Stomach (tissue), 9 donors: ENCODE measurements around the gene TCAIM. TPM values are rescaled to one million over a fixed set of nuclear protein-coding genes. Genes with fewer than 3 reads are reported as not detected.
"Not testable (repeated sequence)": the region's sequence is repeated elsewhere in the genome, so short reads cannot be mapped to it uniquely, and the experiment has no call there.

Source experiments
- DNase-seq, 2 donors: peaks; one replicate each; pipeline versions ENCODE4 v3.0.0 to v3.0.0-alpha.2; 2013 to 2019
- H3K27ac ChIP-seq, 5 donors: fragments of 200-600 bp in 4 of 5; sonication (generic) in 4 of 5; one replicate each; pipeline ENCODE4 v1.5.1; 2013 to 2019; ENCODE audit warnings: mild to moderate bottlenecking in 1 of 5, moderate library complexity in 1 of 5
- H3K27me3 ChIP-seq, 3 donors: fragments of 200-600 bp; sonication (generic); one replicate each; pipeline ENCODE4 v1.5.1; 2017 to 2019; ENCODE audit warnings: mixed run types in 1 of 3
- H3K36me3 ChIP-seq, 4 donors: fragments of 200-600 bp; sonication (generic); 1 replicate in 3 of 4; 2 replicates in 1 of 4; pipeline ENCODE4 v1.5.1; 2016 to 2019
- H3K4me1 ChIP-seq, 4 donors: fragments of 200-600 bp; sonication (generic); one replicate each; pipeline ENCODE4 v1.5.1; 2016 to 2019
- H3K4me3 ChIP-seq, 4 donors: fragments of 200-600 bp; sonication (generic) in 3 of 4; one replicate each; pipeline ENCODE4 v1.5.1; 2016 to 2019; ENCODE audit warnings: mild to moderate bottlenecking in 1 of 4
- H3K9me3 ChIP-seq, 4 donors: fragments of 200-600 bp; sonication (generic); one replicate each; pipeline ENCODE4 v1.5.1; 2016 to 2019
- CTCF ChIP-seq, 7 experiments: fragments of 450-650 bp in 4 of 7; fragments of 200-600 bp in 3 of 7; sonication (generic) in 3 of 7; IDR thresholded peaks; one replicate each; pipeline ENCODE4 v1.5.1; 2016 to 2019; ENCODE audit warnings: antibody characterized with exemption in 7 of 7, control low read depth in 2 of 7, mild to moderate bottlenecking in 1 of 7
- EP300 ChIP-seq: sonication (generic); formaldehyde crosslinking; IDR thresholded peaks from one replicate; pipeline ENCODE4 v1.6.1; 2017; ENCODE audit warnings: antibody characterized with exemption
- POLR2A ChIP-seq, 4 donors: fragments of 450-650 bp; IDR thresholded peaks; one replicate each; pipeline ENCODE4 v1.6.1; 2016; ENCODE audit warnings: antibody characterized with exemption in 4 of 4, control low read depth in 2 of 4, mild to moderate bottlenecking in 1 of 4, moderate library complexity in 1 of 4
- POLR2AphosphoS5 ChIP-seq, 3 donors: sonication (generic); formaldehyde crosslinking; IDR thresholded peaks; one replicate each; pipeline ENCODE4 v1.6.1; 2016; ENCODE audit warnings: antibody characterized with exemption in 3 of 3
- WGBS, 5 donors: extraction: QIAGEN DNeasy Blood & Tissue Kit in 3 of 5; methylation state at CpG; one replicate each; pipeline versions ENCODE4 v1.1.5 to v1.1.7; 2013 to 2018; 5-methylcytosine and 5-hydroxymethylcytosine counted together
- intact Hi-C: fragments of 100-400 bp; cut with DNase I; formaldehyde crosslinking; loops from one replicate; pipeline ENCODE4 v1.15.1; 2023; ENCODE audit warnings: low total_unique reads
- polyA plus RNA-seq, 3 donors: library from polyadenylated mRNA; stranded (reverse); fragments of 200-250 nt; gene quantifications; one replicate each; pipeline ENCODE4 v1.2.3, GENCODE V29; 2013
- total RNA-seq, 5 donors: library from RNA; depleted of rRNA; stranded (reverse); fragments of >200 nt; gene quantifications; one replicate each; pipeline versions ENCODE4 v1.1.0 to v1.2.3, GENCODE V29; 2014 to 2016
- donor health status: healthy with polysubstance abuse.
- donor health status: Bipolar disorder and iron deficiency.
- donor health status: healthy.

The TCAIM gene
- total and polyA plus RNA-seq, 8 donors, result 9.8 to 42.6 (median 13.0) TPM

GRCh38 chr3:44387404-44387803, 48.8 kb downstream of the TCAIM start:
- Histone ChIP-seq H3K36me3 (peaks cover 0 to 13% (median 9%) of the 10 kb centered on the region in 4 donors), H3K9me3 (peaks cover 0 to 16% (median 14%) of the 10 kb centered on the region in 4 donors), H3K27me3 (no peaks in the 10 kb centered on the region), H3K27ac (no peak overlapping the region), H3K4me3 (no peak overlapping the region), H3K4me1 (no peaks in the 10 kb centered on the region)
- no peak for DNase-seq
- WGBS, 5 donors, result 96 to 99% (median 98%) methylated on average over 5 to 7 of the region's 7 CpGs
- intact Hi-C loops, result no loop called here
- TF ChIP-seq EP300 (no peak), CTCF (IDR thresholded peaks at IDR 0.05) (no peak), POLR2A (IDR thresholded peaks at IDR 0.05) (no peak), POLR2AphosphoS5 (IDR thresholded peaks at IDR 0.05) (no peak)

GRCh38 chr3:44392489-44392888, 53.9 kb downstream of the TCAIM start:
- DNase-seq, result no peak
- no peak overlapping the region for H3K4me3 ChIP-seq
- TF ChIP-seq POLR2AphosphoS5 (IDR thresholded peaks at IDR 0.05) (no peak), EP300 (no peak), POLR2A (IDR thresholded peaks at IDR 0.05) (no peak), CTCF (IDR thresholded peaks at IDR 0.05) (no peak)
- peaks cover 0 to 2% (median under 1%) of the 10 kb centered on the region in 4 donors for H3K9me3 ChIP-seq
- intact Hi-C loops, result no loop called here
- H3K36me3 ChIP-seq, result peaks cover 0 to 32% (median 26%) of the 10 kb centered on the region in 4 donors
- H3K27ac ChIP-seq, result no peak overlapping the region
- H3K4me1 ChIP-seq, result no peaks in the 10 kb centered on the region
- 91 to 100% (median 92%) methylated on average over 1 of the region's 1 CpG for WGBS, 5 donors
- H3K27me3 ChIP-seq, result no peaks in the 10 kb centered on the region

- DNase-seq, result no peak
- H3K9me3 ChIP-seq, result no peaks in the 10 kb centered on the region
- no peaks in the 10 kb centered on the region for H3K4me1 ChIP-seq
- WGBS, 5 donors, result 86 to 99% (median 95%) methylated on average over 9 of the region's 9 CpGs
- intact Hi-C loops, result no loop called here
- no peak overlapping the region for H3K27ac ChIP-seq
- TF ChIP-seq POLR2AphosphoS5 (IDR thresholded peaks at IDR 0.05) (no peak), EP300 (no peak), POLR2A (IDR thresholded peaks at IDR 0.05) (no peak), CTCF (IDR thresholded peaks at IDR 0.05) (no peak)
- H3K36me3 ChIP-seq, result peaks cover 0 to 40% (median 34%) of the 10 kb centered on the region in 4 donors
- H3K27me3 ChIP-seq, result no peaks in the 10 kb centered on the region
- no peak overlapping the region for H3K4me3 ChIP-seq
Measured at GRCh38 chr3:44395714-44396113, 57.1 kb downstream of the TCAIM start.

- H3K4me3 ChIP-seq, result no peak overlapping the region
- TF ChIP-seq CTCF (IDR thresholded peaks at IDR 0.05) (no peak), EP300 (no peak), POLR2A (IDR thresholded peaks at IDR 0.05) (no peak), POLR2AphosphoS5 (IDR thresholded peaks at IDR 0.05) (no peak)
- intact Hi-C loops, result no loop called here
Measured at GRCh38 chr3:44396200-44397171, 57.9 kb downstream of the TCAIM start.

GRCh38 chr3:44398271-44398670, 59.7 kb downstream of the TCAIM start:
- H3K4me1 ChIP-seq, H3K27ac ChIP-seq, H3K4me3 ChIP-seq, H3K9me3 ChIP-seq, DNase-seq, intact Hi-C loops, H3K27me3 ChIP-seq: not testable (repeated sequence)
- H3K36me3 ChIP-seq, result peaks cover 0 to 57% (median 54%) of the 10 kb centered on the region in 4 donors
- 92 to 95% (median 94%) methylated on average over 8 of the region's 8 CpGs for WGBS, 5 donors

More at GRCh38 chr3:44396200-44397171, 57.9 kb downstream of the TCAIM start:
- Histone ChIP-seq H3K36me3 (peaks cover 0 to 48% (median 42%) of the 10 kb centered on the region in 4 donors), H3K27me3 (no peaks in the 10 kb centered on the region), H3K27ac (no peak overlapping the region), H3K4me1 (no peaks in the 10 kb centered on the region), H3K9me3 (no peaks in the 10 kb centered on the region)
- 87 to 92% (median 91%) methylated on average over 9 of the region's 9 CpGs for WGBS, 5 donors
- no peak for DNase-seq
